Ascending aorta (tissue), 2 donors: ENCODE results near the gene EPB41L5. TPM values are rescaled to one million over a fixed set of nuclear protein-coding genes. Genes with fewer than 3 reads are reported as not detected.

Experiments
- DNase-seq, 2 donors: peaks; one replicate each; pipeline ENCODE4 v3.0.0-alpha.2; 2019; ENCODE audit warnings: low spot score in 2 of 2
- H3K27ac ChIP-seq, 2 donors: fragments of 200-600 bp; sonication (generic); one replicate each; pipeline ENCODE4 v1.5.1; 2016 to 2017; ENCODE audit warnings: mild to moderate bottlenecking in 1 of 2
- H3K27me3 ChIP-seq: fragments of 200-600 bp; sonication (generic); one replicate; pipeline ENCODE4 v1.5.1; 2017
- H3K36me3 ChIP-seq, 2 donors: fragments of 200-600 bp; sonication (generic); one replicate each; pipeline ENCODE4 v1.5.1; 2016
- H3K4me1 ChIP-seq, 2 donors: fragments of 200-600 bp; sonication (generic); one replicate each; pipeline ENCODE4 v1.5.1; 2016 to 2017; ENCODE audit warnings: mild to moderate bottlenecking in 1 of 2
- H3K4me3 ChIP-seq, 2 donors: fragments of 200-600 bp; sonication (generic); one replicate each; pipeline ENCODE4 v1.5.1; 2016 to 2017; ENCODE audit warnings: mild to moderate bottlenecking in 1 of 2
- H3K9me3 ChIP-seq, 2 donors: fragments of 200-600 bp; sonication (generic); one replicate each; pipeline ENCODE4 v1.5.1; 2016
- intact Hi-C: fragments of 100-400 bp; cut with DNase I; formaldehyde crosslinking; loops from one replicate; pipeline ENCODE4 v1.15.1; 2023
- total RNA-seq: library from RNA; depleted of rRNA; stranded (reverse); fragments of >200 nt; gene quantifications from one replicate; pipeline ENCODE4 v1.1.0, GENCODE V29; 2016
- TF ChIP-seq, protein P1 (sequence below), 3 experiments: fragments of 200-600 bp in 2 of 3; fragments of 450-650 bp in 1 of 3; sonication (generic) in 2 of 3; IDR thresholded peaks; one replicate each; pipeline ENCODE4 v1.5.1; 2016 to 2019; ENCODE audit warnings: antibody characterized with exemption in 3 of 3, mild to moderate bottlenecking in 1 of 3, moderate library complexity in 1 of 3

EPB41L5 gene
- total RNA-seq, 1 donor from 2014 or later, result 11.7 TPM

DNA sequence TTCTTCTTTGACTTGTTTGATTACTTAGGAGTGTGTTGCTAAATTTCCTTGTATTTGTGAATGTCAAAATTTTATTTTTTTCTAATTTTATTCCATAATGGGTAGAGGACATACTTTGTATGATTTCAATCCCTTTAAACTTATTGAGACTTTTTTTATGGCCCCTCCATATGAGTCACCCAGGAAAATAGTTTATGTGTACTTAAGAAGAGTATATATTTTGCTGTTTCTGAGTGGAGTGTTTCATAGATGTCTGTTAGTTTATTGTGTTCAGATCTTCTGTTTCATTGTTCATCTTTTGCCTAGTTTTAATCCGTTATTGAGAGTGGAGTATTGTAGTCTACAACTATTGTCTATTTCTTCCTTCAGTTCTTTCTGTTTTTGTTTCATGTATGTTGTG is 81.9 kb downstream of the EPB41L5 start:
- Histone ChIP-seq H3K4me1 (no peaks in the 10 kb centered on the region), H3K4me3 (no peak overlapping the region), H3K27me3 (no peaks in the 10 kb centered on the region), H3K36me3 (peaks cover 0 to 15% of the 10 kb centered on the region in 2 donors), H3K27ac (no peak overlapping the region), H3K9me3 (no peaks in the 10 kb centered on the region)
- DNase-seq, result no peak
- TF ChIP-seq, protein P1, sequence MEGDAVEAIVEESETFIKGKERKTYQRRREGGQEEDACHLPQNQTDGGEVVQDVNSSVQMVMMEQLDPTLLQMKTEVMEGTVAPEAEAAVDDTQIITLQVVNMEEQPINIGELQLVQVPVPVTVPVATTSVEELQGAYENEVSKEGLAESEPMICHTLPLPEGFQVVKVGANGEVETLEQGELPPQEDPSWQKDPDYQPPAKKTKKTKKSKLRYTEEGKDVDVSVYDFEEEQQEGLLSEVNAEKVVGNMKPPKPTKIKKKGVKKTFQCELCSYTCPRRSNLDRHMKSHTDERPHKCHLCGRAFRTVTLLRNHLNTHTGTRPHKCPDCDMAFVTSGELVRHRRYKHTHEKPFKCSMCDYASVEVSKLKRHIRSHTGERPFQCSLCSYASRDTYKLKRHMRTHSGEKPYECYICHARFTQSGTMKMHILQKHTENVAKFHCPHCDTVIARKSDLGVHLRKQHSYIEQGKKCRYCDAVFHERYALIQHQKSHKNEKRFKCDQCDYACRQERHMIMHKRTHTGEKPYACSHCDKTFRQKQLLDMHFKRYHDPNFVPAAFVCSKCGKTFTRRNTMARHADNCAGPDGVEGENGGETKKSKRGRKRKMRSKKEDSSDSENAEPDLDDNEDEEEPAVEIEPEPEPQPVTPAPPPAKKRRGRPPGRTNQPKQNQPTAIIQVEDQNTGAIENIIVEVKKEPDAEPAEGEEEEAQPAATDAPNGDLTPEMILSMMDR (IDR thresholded peaks at IDR 0.05), result no peak
- intact Hi-C loops, result no loop called here

DNA sequence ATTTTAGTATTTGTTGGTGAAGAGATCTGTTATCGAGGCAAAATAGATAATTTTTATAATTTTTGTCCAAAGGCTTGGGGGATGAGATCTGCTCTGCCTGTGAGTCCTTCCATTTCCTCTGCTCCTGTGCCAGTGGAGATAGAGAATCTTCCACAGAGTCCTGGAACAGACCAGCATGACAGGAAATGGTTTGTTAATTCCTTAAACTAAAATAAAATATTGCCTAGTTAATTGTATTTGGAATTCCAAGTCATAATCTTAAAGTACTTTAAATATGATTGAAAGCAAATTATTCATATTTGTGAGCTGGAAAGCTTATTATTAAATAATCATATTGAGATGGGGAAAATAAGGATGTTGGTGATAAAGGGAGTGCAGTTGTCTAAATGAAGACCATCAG is 87.8 kb downstream of the EPB41L5 start:
- H3K27me3 ChIP-seq, result no peaks in the 10 kb centered on the region
- TF ChIP-seq, protein P1 (IDR thresholded peaks at IDR 0.05), result no peak
- H3K4me1 ChIP-seq, result no peaks in the 10 kb centered on the region
- intact Hi-C loops, result no loop called here
- H3K4me3 ChIP-seq, result no peak overlapping the region
- DNase-seq, result no peak
- H3K9me3 ChIP-seq, result no peaks in the 10 kb centered on the region
- H3K36me3 ChIP-seq, result peaks cover 0 to 16% of the 10 kb centered on the region in 2 donors
- no peak overlapping the region for H3K27ac ChIP-seq

DNA sequence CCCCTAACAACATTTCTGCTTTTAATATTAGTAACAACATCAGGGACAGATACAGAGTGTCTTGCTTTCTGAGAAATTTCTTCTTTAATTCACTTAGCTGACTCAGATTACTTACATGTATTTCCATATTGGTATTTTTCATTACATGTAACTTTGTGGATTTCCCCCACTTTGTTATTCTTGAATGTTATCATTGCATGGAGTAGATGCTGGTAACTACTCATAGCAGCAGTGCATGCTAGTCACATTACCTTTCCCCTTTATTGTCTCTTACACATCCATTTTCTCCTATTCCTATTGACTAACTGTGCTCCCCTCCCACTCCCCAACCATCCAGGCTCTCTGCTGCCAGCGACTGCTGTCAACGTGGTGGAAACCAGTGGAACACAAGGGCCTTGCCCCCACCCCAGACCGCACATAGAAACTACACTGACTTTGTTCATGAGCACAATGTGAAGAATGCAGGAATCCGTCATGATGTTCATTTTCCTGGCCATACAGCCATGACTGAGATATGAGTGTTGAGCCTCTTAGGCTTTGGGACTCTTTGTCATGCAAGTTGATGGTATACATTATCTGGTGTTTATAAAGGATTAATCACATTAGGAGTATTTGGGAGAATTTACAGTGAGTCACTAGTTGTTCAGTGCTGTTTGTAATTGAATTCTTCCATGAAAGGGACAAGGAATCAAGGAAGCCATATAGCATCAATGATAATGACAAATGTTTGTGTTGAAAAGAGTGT is 91.0 kb downstream of the EPB41L5 start:
- H3K27ac ChIP-seq, result no peak overlapping the region
- H3K27me3 ChIP-seq, result no peaks in the 10 kb centered on the region
- H3K9me3 ChIP-seq, result no peaks in the 10 kb centered on the region
- no peak for DNase-seq
- intact Hi-C loops, result no loop called here
- H3K4me3 ChIP-seq, result no peak overlapping the region
- H3K4me1 ChIP-seq, result peaks cover 0 to 7% of the 10 kb centered on the region in 2 donors
- peaks cover 0 to 16% of the 10 kb centered on the region in 2 donors for H3K36me3 ChIP-seq
- TF ChIP-seq, protein P1 (IDR thresholded peaks at IDR 0.05), result no peak

DNA sequence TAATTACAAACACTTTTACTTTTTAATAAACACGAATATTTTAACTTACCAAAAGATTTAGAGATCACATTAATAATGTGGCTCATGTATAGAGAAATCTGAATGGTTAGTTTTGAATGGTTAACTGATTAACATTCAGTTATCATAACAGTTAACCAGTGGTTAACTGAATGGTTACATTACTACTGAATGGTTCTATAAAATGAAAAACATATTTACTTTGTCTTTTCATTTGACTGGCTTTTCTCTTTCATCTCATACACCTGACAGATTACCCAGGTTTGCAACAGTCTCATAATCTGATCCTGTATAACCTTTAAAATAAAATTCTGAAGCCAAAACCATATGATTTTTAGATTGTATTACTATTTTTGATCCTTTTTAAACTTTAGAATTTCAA is 91.9 kb downstream of the EPB41L5 start:
- Histone ChIP-seq H3K27ac (no peak overlapping the region), H3K4me3 (no peak overlapping the region), H3K36me3 (peaks cover 0 to 16% of the 10 kb centered on the region in 2 donors), H3K9me3 (no peaks in the 10 kb centered on the region), H3K27me3 (no peaks in the 10 kb centered on the region), H3K4me1 (peaks cover 0 to 8% of the 10 kb centered on the region in 2 donors)
- TF ChIP-seq, protein P1 (IDR thresholded peaks at IDR 0.05), result no peak
- DNase-seq, result no peak
- intact Hi-C loops, result no loop called here

DNA sequence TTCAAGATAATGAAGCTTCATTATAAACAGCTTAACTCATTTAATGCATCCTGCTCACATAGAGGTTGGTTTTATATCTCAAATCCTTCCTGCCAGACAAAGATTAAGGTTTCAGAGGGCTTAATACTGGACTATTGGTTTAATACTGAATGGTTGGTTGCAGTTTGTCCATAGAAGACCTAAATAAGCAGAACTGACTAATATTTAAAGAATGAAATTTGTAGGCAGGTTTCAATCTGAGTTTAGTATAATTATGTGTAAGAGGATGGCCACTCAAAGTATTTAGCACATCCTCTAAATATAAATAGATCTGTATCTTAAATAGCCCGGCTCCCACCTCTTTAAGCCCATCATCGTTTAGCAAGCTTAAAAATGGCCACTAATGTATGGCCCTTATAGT is 92.5 kb downstream of the EPB41L5 start:
- H3K9me3 ChIP-seq, result no peaks in the 10 kb centered on the region
- TF ChIP-seq, protein P1 (IDR thresholded peaks at IDR 0.05), result no peak
- no peak overlapping the region for H3K27ac ChIP-seq
- H3K36me3 ChIP-seq, result peaks cover 0 to 15% of the 10 kb centered on the region in 2 donors
- H3K4me3 ChIP-seq, result no peak overlapping the region
- intact Hi-C loops, result no loop called here
- no peak for DNase-seq
- peaks cover 0 to 8% of the 10 kb centered on the region in 2 donors for H3K4me1 ChIP-seq
- no peaks in the 10 kb centered on the region for H3K27me3 ChIP-seq
